ENCODE data around the gene LRRC27.

The LRRC27 gene

DNA sequence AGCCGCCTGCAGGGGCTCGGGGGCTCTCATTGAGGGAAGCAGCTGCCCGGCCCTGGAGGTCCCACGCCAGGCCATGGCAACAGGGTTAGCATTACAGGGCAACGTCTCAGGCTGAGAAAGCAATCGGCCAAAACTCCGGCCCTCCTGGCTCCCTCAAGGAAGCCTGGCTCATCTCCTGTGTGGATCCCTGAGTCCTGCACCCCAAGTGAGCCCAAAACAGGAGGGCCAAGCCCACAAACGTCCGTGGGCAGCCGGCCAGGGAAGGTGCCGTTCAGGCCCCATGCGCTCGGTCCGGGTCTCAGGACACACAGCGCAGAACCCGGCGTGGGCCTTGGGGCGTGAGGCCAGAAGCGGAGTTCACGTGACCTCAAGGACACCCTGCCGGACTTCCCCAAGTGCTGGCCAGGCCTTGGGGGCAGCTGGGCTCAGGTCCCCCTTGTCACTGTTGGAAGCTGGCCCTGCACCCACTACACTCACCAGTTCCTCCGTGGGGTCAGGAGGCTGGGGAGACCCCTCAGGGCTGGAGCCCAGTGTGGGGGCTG, 57.0 kb downstream of the LRRC27 start:
- no peak overlapping the region for H3K4me3 ChIP-seq (ENCODE audit: low read depth, low read length)
- H3K27me3 ChIP-seq, result no peaks in the 10 kb centered on the region
- no peaks in the 10 kb centered on the region for H3K36me3 ChIP-seq
- H3K9me3 ChIP-seq, result no peaks in the 10 kb centered on the region
- TF ChIP-seq, protein P1, sequence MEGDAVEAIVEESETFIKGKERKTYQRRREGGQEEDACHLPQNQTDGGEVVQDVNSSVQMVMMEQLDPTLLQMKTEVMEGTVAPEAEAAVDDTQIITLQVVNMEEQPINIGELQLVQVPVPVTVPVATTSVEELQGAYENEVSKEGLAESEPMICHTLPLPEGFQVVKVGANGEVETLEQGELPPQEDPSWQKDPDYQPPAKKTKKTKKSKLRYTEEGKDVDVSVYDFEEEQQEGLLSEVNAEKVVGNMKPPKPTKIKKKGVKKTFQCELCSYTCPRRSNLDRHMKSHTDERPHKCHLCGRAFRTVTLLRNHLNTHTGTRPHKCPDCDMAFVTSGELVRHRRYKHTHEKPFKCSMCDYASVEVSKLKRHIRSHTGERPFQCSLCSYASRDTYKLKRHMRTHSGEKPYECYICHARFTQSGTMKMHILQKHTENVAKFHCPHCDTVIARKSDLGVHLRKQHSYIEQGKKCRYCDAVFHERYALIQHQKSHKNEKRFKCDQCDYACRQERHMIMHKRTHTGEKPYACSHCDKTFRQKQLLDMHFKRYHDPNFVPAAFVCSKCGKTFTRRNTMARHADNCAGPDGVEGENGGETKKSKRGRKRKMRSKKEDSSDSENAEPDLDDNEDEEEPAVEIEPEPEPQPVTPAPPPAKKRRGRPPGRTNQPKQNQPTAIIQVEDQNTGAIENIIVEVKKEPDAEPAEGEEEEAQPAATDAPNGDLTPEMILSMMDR (IDR thresholded peaks at IDR 0.05; ENCODE audit: low read depth, low read length), result no peak
- no peak for DNase-seq
- no peaks in the 10 kb centered on the region for H3K4me1 ChIP-seq

DNA sequence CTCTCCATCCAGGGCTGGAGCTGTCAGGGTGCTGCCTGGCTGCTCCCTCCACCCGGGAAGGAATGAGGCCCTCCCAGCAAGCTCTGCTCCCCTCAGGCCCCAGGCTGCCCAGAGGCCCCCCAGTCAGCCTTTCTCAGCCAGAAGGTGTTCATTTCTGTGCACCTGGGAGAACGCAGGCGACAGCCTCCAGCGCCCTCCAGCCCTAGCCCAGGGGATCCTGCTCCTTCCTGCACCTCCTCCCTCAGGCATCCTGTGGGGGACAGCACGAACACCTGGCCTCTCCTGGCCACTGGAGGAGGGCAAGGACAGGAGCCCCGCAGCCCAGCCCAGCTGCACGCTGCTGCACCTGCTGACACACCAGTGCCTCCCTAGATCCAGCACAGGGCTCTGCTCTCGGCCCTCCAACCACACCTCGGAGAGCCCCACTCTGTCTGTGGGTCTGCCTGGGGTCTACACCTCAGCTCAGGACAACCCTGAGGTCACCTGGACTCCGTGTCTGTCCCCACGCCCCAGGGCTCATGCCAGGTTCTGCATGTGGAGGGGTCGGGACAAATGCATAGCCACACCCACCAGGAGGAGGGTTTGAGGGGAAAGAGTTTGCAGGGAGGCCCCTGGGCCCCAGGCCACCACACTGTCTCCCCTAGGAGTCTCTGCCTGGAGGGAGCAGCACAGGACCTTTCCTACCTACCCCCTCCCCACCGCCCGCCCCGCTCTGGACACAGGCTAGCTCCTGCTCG, 57.6 kb downstream of the LRRC27 start:
- no peaks in the 10 kb centered on the region for H3K4me1 ChIP-seq
- H3K9me3 ChIP-seq, result no peaks in the 10 kb centered on the region

DNA sequence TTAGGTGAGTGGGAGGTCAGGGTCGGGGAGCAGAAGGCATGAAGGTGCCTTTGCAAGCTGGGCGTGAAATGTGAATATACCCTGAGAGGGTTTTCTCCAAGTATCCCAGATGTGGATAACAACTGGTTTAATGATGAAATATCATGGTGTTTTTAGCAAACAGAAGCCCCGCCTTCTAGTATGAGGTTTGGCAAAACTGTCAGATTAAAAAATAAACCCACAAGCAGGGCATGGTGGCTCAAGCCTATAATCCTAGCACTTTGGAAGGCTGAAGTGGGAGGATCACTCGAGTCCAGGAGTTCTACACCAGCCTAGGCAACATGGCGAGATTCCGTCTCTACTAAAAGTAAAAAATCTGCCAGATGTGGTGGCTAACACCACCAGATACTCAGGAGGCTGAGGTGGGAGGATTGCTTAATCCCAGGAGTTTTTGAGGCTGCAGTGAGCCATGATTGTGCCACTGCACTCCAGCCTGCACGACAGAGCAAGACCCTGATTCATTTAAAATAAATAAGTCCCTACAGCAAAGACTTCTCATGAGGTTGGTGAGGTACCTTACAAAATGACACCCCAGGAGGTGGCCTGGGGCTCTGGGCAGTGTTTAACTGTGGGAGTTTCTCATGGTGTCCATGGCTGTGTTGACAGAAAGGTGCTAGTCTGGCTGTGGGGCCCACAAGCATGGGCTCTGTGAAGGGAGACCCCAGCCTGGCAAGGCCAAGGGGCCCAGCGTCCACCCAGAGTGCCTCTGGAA, 58.4 kb downstream of the LRRC27 start:
- DNase-seq, result no peak
- no peaks in the 10 kb centered on the region for H3K36me3 ChIP-seq
- H3K9me3 ChIP-seq, result no peaks in the 10 kb centered on the region
- TF ChIP-seq, protein P1 (IDR thresholded peaks at IDR 0.05; ENCODE audit: low read depth, low read length), result no peak
- H3K27me3 ChIP-seq, result no peaks in the 10 kb centered on the region
- no peaks in the 10 kb centered on the region for H3K4me1 ChIP-seq
- no peak overlapping the region for H3K4me3 ChIP-seq (ENCODE audit: low read depth, low read length)

More for the DNA sequence above, 57.6 kb downstream of the LRRC27 start:
- DNase-seq, result no peak
- TF ChIP-seq, protein P1 (IDR thresholded peaks at IDR 0.05; ENCODE audit: low read depth, low read length), result no peak
- Histone ChIP-seq H3K27me3 (no peaks in the 10 kb centered on the region), H3K4me3 (ENCODE audit: low read depth, low read length) (no peak overlapping the region), H3K36me3 (no peaks in the 10 kb centered on the region)

DNA sequence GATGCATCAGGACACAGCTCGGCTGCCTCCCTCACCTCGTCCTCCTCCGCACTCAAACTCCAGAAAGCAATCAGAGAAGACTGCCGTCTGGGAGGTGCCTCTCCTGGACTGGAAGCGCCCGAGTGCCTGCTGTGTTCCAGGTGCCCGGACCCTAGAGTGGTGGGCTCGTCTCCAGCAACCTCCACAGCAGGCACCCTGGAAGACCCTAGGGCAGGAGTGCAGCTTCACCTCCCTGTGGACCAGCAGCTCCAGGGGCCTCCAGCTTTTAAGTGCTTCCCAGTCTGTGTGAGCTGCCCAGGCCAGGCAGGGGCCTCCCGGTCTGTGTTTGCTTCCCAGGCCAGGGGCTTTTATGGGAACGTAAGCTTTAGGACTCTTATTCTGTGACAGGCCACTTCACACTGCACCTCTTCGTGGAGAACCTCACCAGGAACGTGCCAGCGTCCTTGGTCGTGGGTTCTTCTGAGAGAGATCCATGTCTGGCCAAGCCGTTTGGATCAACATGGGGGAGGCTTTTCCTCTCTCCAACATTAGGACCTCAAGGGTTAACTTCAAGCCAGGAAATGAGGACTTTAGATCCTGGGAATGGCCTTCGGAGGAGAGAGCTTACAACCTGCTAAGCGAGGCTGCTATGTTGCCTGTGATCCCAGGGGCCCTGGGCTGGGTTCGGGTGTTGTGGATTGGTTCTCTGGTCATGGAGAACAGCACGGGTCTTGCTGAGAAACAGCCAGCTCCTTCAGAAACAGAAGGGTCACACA, 59.1 kb downstream of the LRRC27 start:
- Histone ChIP-seq H3K36me3 (no peaks in the 10 kb centered on the region), H3K4me1 (peaks cover 4% of the 10 kb centered on the region; the same call in 1 of the 2 replicates), H3K4me3 (ENCODE audit: low read depth, low read length) (no peak overlapping the region), H3K27me3 (no peaks in the 10 kb centered on the region), H3K9me3 (no peaks in the 10 kb centered on the region)
- TF ChIP-seq, protein P1 (IDR thresholded peaks at IDR 0.05; ENCODE audit: low read depth, low read length), result no peak
- no peak for DNase-seq

DNA sequence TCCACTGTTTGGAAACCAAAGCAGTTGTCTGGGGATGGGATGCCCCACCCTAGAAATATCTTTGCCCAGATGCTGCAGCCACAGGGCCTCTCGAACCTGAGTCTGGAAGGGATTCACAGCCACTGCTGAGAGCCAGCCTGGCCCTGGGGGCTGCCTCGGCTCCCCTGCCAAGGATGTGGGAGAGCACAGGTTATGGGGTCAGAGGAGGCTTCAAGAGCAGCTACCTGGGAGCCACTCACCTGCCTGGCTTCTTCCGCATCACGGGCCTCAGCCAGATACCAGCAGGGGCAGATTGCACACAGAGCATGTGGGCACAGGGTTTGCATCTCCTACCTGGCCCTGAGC, 59.7 kb downstream of the LRRC27 start:
- no peaks in the 10 kb centered on the region for H3K9me3 ChIP-seq
- H3K27me3 ChIP-seq, result no peaks in the 10 kb centered on the region
- no peak overlapping the region for H3K4me3 ChIP-seq (ENCODE audit: low read depth, low read length)
- H3K4me1 ChIP-seq, result peaks cover 4% of the 10 kb centered on the region; the same call in 1 of the 2 replicates
- no peaks in the 10 kb centered on the region for H3K36me3 ChIP-seq
- TF ChIP-seq, protein P1 (IDR thresholded peaks at IDR 0.05; ENCODE audit: low read depth, low read length), result no peak
- no peak for DNase-seq

Data from BE2C (cell line).